HEK293 (cell line): ENCODE results near the gene RPGR.
A peak's percentile ranks its signal among the peaks of the same experiment; 100 is the strongest.

Source experiments
- GLI4 ChIP-seq: fragments of 450-650 bp; formaldehyde crosslinking; IDR thresholded peaks from 2 replicates; pipeline ENCODE4 v1.5.1; 2016; ENCODE audit warnings: missing biosample characterization, missing genetic modification characterization
- OVOL3 ChIP-seq: fragments of 450-650 bp; formaldehyde crosslinking; IDR thresholded peaks from 2 replicates; pipeline ENCODE4 v1.5.1; 2016; ENCODE audit warnings: missing biosample characterization, missing genetic modification characterization
- RBAK ChIP-seq: fragments of 450-650 bp; formaldehyde crosslinking; IDR thresholded peaks from 2 replicates; pipeline ENCODE4 v1.5.1; 2016; ENCODE audit warnings: missing biosample characterization, missing genetic modification characterization
- ZBTB21 ChIP-seq: fragments of 450-650 bp; formaldehyde crosslinking; IDR thresholded peaks from 2 replicates; pipeline ENCODE4 v1.5.1; 2017; ENCODE audit warnings: missing biosample characterization, missing genetic modification characterization
- ZNF24 ChIP-seq: fragments of 450-650 bp; formaldehyde crosslinking; IDR thresholded peaks from 2 replicates; pipeline ENCODE4 v1.5.1; 2016; ENCODE audit warnings: missing biosample characterization, missing genetic modification characterization
- ZXDB ChIP-seq: fragments of 450-650 bp; formaldehyde crosslinking; IDR thresholded peaks from 2 replicates; pipeline ENCODE4 v1.5.1; 2016; ENCODE audit warnings: missing biosample characterization, missing genetic modification characterization
- TF ChIP-seq, protein P1 (sequence below): fragments of 450-650 bp; formaldehyde crosslinking; IDR thresholded peaks from 2 replicates; pipeline ENCODE4 v1.5.1; 2016; ENCODE audit warnings: missing biosample characterization, missing genetic modification characterization
- TF ChIP-seq, protein P2 (sequence below): fragments of 450-650 bp; IDR thresholded peaks from 2 replicates; pipeline ENCODE4 v1.5.1; 2018; ENCODE audit warnings: missing biosample characterization, missing genetic modification characterization
- TF ChIP-seq, protein P3 (sequence below): fragments of 450-650 bp; formaldehyde crosslinking; IDR thresholded peaks from 2 replicates; pipeline ENCODE4 v1.5.1; 2016; ENCODE audit warnings: missing biosample characterization, missing genetic modification characterization

- TF ChIP-seq ZNF24 (tag by site-specific recombination), result no peak
- TF ChIP-seq, protein P1, sequence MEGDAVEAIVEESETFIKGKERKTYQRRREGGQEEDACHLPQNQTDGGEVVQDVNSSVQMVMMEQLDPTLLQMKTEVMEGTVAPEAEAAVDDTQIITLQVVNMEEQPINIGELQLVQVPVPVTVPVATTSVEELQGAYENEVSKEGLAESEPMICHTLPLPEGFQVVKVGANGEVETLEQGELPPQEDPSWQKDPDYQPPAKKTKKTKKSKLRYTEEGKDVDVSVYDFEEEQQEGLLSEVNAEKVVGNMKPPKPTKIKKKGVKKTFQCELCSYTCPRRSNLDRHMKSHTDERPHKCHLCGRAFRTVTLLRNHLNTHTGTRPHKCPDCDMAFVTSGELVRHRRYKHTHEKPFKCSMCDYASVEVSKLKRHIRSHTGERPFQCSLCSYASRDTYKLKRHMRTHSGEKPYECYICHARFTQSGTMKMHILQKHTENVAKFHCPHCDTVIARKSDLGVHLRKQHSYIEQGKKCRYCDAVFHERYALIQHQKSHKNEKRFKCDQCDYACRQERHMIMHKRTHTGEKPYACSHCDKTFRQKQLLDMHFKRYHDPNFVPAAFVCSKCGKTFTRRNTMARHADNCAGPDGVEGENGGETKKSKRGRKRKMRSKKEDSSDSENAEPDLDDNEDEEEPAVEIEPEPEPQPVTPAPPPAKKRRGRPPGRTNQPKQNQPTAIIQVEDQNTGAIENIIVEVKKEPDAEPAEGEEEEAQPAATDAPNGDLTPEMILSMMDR (tag by site-specific recombination), result no peak
- TF ChIP-seq, protein P2, sequence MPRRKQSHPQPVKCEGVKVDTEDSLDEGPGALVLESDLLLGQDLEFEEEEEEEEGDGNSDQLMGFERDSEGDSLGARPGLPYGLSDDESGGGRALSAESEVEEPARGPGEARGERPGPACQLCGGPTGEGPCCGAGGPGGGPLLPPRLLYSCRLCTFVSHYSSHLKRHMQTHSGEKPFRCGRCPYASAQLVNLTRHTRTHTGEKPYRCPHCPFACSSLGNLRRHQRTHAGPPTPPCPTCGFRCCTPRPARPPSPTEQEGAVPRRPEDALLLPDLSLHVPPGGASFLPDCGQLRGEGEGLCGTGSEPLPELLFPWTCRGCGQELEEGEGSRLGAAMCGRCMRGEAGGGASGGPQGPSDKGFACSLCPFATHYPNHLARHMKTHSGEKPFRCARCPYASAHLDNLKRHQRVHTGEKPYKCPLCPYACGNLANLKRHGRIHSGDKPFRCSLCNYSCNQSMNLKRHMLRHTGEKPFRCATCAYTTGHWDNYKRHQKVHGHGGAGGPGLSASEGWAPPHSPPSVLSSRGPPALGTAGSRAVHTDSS (tag by site-specific recombination), result peak; percentile 77
- TF ChIP-seq GLI4 (tag by site-specific recombination), result no peak
- TF ChIP-seq RBAK (tag by site-specific recombination), result no peak
- TF ChIP-seq ZXDB (tag by site-specific recombination), result no peak
- TF ChIP-seq OVOL3, result no peak
- TF ChIP-seq ZBTB21 (tag by site-specific recombination), result no peak
- TF ChIP-seq, protein P3, sequence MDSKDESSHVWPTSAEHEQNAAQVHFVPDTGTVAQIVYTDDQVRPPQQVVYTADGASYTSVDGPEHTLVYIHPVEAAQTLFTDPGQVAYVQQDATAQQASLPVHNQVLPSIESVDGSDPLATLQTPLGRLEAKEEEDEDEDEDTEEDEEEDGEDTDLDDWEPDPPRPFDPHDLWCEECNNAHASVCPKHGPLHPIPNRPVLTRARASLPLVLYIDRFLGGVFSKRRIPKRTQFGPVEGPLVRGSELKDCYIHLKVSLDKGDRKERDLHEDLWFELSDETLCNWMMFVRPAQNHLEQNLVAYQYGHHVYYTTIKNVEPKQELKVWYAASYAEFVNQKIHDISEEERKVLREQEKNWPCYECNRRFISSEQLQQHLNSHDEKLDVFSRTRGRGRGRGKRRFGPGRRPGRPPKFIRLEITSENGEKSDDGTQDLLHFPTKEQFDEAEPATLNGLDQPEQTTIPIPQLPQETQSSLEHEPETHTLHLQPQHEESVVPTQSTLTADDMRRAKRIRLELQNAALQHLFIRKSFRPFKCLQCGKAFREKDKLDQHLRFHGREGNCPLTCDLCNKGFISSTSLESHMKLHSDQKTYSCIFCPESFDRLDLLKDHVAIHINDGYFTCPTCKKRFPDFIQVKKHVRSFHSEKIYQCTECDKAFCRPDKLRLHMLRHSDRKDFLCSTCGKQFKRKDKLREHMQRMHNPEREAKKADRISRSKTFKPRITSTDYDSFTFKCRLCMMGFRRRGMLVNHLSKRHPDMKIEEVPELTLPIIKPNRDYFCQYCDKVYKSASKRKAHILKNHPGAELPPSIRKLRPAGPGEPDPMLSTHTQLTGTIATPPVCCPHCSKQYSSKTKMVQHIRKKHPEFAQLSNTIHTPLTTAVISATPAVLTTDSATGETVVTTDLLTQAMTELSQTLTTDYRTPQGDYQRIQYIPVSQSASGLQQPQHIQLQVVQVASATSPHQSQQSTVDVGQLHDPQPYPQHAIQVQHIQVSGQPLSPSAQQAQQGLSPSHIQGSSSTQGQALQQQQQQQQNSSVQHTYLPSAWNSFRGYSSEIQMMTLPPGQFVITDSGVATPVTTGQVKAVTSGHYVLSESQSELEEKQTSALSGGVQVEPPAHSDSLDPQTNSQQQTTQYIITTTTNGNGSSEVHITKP (tag by site-specific recombination), result no peak
Measured at GRCh38 chrX:38285649-38286048, 41.7 kb downstream of the RPGR start.
